Forelimb muscle (tissue), 1 donor: Measurements from ENCODE around the gene NAA40. TPM values are rescaled to one million over a fixed set of nuclear protein-coding genes. Genes with fewer than 3 reads are reported as not detected.

ENCODE experiments used
- DNase-seq: peaks from one replicate; pipeline ENCODE4 v3.0.0-alpha.2; 2013; ENCODE audit warnings: low read depth
- polyA plus RNA-seq: library from polyadenylated mRNA; unstranded; fragments of 120-200 nt; gene quantifications from one replicate; pipeline ENCODE4 v1.2.1, GENCODE V29; 2013; ENCODE audit not compliant: insufficient read length

Gene NAA40
- polyA plus RNA-seq = 17.5 TPM

DNA sequence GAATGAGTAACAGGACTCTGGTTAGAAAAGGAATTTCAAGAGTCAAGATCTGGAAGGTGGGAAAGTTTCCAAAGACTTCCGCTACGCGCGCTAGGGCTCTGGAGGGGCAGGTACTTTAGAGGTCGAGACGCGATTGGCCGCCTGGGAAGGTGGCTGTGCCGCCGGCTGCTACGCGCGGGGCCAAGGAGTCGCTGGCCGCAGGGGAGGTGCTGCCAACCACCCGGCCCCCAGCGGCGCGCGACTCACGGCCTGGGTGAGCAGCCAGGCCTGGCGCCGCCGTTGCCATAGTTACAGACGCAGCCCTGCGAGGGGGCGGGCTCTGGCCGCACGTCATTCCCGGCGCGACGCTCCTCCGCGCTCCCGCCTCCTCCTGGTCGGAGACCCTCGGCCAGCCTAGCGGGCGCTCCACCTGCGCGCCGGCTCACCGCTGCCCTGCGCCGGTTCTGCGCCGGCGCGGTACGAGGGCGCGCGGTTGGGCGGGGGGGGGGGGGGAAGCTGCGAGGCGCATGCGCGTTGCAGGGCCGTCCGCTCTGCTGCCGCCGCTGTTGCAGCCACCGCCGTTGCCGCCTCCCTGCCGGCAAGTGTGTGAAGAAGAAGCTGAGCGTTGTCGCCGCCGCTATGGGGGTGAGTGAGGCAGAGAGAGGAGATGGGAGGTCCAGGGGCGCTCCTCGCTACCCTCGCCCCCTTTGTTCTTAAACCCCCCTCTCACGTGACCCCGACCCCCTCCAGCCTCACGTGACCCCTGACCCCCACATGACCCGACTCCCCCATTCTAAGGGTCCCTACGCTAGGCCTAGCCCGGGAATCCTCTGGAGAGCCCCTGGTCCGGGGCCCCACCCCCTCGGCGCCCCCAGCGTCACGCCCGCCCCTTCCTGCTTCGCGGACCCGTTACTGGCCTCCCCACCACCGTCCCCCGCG, at the start of gene NAA40:
Gene NAA40 (plus strand): TSS at position 524 of the 918 bp plus-strand sequence. CDS start 95 bp downstream, at position 619.
- DNase-seq = no peak

DNA sequence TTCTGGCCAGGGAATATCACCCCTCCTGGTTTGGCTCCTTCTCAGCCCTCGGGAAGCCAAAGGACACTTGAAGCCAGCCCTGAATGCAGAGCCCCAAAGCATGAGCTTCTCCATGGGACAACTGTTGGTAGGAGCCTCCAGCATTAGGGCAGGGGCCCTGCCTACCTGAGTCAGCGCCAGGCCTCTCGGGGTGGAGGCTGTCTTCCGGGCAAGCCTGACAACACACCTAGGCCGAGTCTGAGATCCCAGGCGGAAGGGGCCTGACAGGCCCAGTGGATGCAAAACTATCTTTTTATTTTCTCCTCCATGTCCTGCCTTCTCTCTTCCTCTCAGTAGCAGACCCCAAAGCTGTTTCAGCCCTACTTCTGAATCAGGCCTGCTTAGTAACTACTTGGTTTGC, 49.5 kb upstream of the NAA40 start:
- DNase-seq = no peak

DNA sequence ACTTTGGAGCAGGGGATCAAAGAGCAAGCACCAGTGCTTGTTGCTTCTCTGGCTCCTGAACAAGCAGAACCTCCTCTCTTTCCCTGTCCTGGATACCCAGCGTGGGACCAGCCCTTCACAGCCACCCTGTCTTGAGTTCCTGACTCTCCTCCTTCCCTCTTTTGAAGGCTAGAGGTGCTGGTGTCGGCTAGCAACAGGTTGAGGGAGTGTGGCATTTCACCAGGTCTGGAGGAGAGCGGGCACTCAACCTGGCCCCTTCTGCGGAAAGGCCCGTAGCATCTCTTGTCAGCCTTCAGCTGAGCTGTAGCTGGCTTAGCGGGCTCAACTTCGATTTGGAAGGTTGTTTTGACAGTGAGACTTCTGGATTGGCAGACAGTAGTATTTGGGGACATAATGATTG, 48.4 kb upstream of the NAA40 start:
- no peak for DNase-seq

DNA sequence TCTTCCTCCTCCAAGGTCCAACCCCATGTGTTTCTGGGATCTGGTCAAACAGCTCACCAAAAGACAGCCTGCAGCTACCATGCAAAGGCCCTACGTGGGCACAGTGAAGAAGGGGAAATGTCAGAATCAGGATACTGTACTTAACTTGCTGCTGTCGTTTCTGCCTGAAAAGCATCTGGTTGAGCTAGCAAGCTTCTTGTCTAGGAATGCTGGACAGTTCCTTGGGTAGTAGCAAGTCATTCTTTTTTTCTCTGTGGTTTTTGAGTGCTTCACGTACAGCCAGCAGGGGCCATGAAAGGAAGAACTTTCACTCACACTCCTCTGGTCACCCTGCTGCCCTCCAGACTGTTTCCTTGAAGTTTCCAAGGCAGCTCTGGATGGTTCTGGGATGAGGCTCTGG, 46.6 kb upstream of the NAA40 start:
- no peak for DNase-seq

DNA sequence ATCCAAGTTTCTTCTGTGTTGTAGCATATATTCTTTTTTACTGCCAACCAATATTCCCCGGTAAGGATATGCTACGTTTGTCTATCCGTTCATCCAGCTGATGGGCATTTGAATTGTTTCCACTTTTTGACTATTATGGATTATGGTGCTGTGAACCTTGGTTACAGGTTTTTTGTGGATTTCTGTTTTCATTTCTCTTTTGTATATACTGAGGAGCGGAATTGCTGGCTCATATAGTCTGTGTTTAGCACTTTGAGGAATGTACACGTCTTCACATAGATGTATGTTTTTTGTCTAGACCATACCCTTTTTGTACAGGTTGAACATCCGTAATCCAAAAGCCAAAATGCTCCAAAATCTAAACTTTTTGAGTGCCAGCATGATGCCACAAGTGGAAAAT, 45.4 kb upstream of the NAA40 start:
- DNase-seq = no peak

DNA sequence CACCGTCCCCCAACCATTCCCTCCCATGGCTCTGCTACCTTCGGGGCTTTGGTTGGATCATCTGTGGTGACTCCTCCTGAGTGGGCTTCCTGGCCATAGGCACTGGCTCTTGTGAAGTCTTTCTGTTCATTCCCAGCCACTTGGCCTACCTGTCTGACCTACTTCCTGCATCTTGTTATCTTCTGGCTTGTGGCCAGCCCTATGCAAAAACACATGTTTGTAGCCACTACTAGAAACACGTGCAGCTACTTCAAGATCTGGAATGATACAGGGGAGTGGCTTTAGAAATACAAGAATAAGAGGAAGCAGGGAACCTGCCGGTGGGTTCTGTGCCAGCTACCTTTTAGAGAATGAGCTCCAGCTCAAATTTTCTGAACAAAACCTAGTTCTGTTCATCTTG, 42.7 kb upstream of the NAA40 start:
- no peak for DNase-seq

DNA sequence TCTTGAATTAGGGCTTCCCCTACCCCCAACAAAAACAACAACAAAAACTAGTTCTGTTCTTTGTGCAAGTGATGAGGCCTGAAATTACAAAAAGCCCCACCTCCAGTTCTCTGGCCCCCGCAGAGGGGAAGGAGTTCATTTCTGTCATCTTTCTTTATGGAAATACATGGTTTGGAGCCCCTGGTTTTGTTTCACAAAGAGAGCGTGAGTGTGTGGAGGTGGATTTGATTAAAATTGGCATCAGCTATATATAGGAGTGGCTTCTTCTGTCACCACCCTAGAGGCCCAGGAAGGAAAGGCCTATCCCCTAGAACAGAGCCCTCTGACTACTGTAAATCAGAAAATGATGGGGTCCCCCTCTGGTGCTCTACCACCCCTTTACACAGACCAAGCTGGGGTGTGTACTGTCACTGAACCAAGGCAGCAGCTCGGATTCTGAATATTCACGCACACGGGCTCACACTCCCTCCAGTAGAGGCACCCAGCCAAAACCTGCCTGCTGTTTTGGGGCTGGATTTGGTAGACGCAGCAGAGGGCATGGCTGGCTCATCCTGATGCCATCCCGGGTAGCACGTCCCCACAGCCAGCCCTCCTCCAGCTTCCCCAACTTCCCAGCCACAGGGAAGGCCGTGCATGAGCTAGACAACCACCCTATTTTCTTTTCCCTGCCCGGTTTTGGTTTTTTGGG, 41.2 kb upstream of the NAA40 start:
- no peak for DNase-seq

DNA sequence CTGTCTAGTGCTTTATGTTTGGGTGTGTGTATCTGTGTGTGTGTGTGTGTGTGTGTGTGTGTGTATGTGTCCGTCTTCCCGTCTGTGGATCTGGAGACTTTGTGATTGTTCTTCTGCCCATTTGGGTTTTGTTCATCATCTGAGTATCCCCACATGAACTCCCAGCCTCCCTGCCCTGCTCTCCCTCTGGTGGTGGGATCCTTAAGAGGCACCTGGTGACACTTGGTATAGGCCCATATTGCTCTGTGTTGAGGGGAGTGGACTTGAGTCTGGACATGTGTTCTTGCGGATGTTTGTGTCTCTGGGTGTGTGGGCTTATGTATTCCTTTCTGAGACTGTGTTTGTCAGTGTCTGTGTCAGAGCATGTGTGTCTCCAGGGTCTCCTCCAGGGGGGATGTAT, 37.1 kb upstream of the NAA40 start:
- no peak for DNase-seq

DNA sequence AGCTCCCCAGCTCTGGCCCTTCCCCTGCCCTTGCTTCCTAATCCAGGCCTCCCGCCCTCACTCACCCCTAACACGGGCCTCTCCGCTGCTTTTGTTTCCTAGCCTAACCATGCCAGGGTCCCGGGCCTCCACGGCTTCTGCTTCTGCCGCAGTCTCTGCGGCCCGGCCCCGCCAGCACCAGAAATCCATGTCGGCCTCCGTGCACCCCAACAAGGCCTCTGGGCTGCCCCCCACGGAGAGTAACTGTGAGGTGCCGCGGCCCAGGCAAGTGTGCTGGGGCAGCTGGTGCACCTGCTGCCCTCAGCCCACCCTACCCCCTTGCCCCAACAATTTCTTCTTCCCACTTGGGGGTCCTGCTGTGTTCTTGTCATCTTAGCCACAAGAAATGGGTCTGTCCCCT, 34.9 kb upstream of the NAA40 start:
- DNase-seq = no peak

DNA sequence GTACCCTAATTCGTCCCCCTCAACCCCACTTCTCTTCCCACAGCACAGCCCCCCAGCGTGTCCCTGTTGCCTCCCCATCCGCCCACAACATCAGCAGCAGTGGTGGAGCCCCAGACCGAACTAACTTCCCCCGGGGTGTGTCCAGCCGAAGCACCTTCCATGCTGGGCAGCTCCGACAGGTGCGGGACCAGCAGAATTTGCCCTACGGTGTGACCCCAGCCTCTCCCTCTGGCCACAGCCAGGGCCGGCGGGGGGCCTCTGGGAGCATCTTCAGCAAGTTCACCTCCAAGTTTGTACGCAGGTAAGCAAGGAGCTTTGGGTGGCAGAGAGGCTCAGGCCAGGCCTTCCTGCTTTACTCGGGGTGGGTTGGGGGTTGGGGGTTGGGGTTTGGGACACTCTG, 34.1 kb upstream of the NAA40 start:
- DNase-seq = no peak

DNA sequence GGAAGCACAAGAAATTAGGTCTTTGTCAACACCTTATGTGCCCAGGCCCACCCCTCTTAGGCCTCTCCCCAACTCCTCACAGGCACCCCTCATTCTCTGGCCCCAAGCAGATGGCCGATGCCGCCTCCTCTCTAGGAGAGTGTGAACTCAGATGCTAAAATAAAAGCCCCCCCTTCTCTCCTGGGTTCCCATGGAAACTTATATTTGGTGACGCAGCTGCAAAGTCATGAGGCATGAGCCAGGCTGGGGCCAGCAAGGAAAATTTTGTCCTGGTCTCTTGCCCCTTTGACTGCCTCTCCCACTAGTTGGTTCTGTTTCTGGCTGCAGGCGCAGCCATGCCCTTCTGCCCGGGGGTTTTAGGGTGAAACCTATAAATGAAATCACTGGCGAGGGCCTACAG, 33.6 kb upstream of the NAA40 start:
- no peak for DNase-seq

DNA sequence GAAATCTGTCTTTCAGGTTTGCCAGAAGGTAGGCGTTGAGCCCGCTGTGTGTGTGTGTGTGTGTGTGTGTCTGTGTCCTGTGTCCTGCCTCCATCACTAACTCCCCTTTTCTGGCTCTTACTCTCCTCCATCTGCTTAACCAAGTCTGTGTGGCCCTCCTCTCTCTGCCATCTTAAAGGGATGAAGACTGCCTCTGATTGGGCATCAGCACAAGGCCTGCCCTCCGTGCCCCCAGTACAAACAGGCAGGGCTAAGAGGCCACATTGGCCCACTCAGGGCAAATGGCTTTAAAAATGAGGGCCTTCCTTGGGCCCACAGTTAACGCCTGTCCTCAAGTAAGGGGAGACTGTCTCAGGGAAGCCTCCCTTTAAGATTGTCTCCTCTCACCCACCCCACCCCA, 32.7 kb upstream of the NAA40 start:
- no peak for DNase-seq

DNA sequence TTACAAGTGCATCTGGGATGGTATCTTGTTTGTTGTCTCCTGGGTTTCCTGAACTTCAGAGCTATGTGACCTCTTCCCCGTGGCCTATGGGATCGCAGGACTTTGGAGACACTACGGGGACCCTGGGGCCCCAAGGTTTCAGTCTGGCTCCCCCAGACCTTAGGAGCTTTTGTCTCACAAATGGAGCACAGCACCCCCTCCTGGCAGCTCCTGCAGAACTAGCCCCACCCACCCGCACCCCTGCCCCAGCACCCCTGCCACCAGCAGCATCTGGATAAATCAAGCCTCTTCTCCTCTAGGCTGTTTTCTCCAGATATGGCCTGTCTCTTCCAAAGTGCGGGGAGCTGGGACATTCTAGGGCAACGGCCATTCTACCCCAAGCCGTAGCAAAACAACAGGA, 32.2 kb upstream of the NAA40 start:
- no peak for DNase-seq

DNA sequence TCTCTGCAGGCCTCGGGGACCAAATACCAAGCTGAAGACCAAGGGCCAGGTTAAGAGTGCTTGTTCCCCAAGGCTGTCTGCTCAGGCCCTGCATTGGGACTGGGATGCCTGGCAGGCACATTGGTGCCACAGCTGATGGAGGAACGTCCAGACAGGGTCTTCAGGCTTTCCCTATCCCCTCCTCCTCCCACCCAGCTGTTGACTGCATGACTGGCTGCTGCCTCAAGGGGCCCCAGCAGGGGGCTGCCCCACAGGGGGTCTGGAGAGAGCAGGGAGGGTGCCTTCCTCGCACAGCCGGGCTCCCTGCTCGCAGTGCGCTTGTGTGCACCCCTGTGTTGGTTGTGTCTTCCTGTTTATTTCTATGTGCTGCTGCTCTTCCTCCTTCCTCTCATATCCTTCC, 31.7 kb upstream of the NAA40 start:
- DNase-seq = no peak

DNA sequence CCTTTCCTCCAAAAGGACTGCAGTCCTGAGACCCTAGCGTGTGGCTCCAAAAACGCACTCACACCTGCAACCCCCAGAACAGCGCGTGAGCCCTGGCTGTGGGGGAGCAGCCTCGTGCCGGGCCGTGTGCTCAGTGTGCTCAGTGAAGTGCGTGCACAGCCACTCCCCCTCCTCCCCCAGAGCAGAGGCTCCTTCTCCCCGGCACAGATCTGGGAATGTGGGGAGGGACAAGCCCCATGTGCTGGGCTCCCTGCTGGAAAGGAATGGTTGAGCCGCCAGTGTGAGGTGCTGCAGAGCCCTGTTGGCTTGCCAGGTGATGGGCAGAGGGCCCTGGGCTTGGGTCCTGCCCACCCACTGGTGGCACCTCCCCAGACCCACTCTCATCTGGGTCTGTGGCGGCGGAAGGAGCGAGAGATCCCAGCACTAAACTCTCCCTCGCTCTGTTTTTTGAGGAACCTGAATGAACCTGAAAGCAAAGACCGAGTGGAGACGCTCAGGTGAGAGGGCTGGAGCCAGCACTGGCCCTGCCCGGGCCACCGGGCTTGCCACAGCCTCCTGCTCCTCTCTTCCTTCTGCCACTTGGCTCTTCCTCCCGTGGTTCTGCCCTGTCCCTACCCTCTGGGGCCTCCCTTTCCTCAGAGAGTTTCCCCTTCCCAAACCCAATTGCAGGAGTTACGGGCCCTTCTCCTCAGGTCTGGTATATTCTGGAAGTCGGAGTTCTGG, 30.8 kb upstream of the NAA40 start:
- no peak for DNase-seq

DNA sequence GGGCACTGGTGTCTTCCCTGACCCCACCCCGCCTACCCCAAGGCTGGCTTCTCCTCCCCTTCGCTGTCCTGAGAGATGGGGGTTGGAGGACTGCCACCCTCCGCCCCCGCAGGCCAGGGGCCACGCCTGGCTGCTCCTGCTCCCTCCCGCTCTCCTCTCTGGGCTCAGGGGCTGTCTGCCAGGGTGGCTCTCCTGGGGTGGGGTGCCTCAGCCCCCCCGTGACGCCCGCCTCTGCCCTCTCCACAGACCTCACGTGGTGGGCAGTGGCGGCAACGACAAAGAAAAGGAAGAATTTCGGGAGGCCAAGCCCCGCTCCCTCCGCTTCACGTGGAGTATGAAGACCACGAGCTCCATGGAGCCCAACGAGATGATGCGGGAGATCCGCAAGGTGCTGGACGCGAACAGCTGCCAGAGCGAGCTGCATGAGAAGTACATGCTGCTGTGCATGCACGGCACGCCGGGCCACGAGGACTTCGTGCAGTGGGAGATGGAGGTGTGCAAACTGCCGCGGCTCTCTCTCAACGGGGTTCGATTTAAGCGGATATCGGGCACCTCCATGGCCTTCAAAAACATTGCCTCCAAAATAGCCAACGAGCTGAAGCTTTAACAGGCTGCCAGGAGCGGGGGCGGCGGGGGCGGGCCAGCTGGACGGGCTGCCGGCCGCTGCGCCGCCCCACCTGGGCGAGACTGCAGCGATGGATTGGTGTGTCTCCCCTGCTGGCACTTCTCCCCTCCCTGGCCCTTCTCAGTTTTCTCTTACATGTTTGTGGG, 30.0 kb upstream of the NAA40 start:
- no peak for DNase-seq

DNA sequence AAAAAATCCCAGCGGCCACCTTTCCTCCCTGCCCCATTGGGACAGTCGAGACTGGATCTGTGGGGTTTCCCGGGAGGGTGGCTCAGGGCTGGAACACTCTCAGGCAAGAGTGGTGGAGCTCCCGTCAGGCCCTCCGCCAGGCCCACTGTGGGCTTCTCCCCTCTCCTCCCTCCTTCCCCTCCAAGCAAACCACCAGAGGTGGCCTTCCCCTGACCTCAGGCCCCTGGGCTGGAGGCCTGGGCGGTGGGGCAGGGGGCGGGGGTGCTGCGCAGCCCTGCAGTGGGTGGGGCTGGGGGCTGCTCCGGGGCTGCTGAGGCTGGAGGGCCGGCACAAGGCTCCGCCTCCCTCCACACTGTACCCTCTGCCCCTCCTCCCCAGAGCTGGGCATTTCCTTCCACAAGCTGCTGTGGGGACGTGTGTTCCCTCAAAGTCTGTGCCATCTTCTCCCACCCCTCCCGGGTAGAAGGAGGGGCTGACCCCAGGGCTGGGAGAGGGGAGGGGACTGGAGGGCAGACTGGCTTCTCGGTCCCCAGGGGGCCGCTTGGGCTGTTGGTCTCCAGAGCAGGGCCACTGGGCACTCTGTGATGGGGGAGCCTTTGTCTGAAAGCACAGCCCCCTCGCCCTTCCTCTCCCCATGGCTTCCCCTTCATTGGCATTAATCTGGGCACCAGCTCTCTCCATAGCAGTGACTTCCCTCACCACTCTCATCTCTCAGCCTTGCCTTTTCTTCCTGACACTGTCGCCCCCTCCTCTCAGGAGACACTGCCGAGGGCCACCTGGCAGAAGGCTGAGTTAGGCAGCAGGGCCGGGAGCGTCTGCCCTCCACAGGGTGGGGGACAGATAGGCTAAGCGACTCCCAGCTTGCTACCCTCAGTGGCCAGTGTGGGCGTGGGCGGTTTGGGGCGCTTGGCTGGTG, 29.0 kb upstream of the NAA40 start:
- no peak for DNase-seq

DNA sequence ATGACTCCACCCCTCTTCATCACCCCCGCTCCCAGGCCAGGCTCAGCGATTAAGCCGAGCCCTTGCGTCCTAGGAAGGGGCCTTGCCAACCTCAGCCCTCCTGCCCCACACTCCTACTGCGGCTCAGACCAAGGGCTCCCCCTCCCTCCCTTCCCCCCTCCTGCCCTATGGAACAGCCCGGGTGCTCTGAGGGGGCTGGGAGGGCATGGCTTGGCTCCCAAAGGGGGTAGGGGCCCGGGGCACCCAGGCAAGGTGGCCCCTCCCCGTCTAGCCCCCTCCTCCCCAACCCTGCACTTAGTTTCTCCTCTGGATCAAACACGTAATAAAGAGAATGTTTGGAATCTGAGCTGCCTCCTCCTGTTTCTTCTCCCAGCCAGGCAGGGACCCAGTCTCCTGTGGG, 28.1 kb upstream of the NAA40 start:
- no peak for DNase-seq

DNA sequence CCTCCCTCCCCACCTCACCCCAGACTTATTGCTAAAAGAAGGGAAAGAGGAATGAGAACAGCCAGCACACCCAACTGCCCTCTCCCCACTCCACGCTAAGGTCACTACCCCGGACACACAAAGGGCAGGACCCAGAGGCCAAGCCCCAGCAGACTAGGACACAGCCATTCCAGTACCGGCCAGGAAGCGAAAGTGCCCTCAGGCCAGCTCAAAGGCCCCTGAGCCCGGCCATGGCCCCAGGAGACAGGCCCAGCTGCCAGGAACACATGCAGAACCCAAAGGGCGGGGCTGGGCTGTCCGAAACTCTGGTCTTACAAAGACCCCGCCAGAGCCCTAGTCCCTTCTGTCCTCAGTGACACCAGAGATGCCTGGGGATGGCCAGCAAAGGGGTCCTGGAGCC, 27.4 kb upstream of the NAA40 start:
- DNase-seq = no peak

DNA sequence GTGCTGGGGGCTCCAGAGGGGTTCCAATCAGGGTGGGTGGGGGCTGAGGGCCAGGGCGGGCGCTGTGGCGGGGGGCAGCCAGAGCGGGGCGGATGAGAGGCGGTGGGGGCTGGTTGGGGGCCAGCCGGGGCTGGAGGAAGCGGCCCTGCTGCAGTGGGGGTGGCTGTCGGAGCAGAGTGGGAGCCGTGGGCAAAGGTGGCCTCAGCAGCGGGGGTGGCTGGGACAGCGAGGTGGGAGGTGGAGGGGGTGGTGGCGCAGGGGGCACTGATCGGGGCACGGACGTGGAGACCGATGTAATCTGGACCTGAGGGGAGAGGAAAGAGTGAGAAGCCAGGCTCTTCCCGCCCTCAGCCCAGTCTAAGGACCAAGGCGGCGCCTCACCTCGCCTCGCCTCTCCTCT, 26.9 kb upstream of the NAA40 start:
- DNase-seq = no peak

DNA sequence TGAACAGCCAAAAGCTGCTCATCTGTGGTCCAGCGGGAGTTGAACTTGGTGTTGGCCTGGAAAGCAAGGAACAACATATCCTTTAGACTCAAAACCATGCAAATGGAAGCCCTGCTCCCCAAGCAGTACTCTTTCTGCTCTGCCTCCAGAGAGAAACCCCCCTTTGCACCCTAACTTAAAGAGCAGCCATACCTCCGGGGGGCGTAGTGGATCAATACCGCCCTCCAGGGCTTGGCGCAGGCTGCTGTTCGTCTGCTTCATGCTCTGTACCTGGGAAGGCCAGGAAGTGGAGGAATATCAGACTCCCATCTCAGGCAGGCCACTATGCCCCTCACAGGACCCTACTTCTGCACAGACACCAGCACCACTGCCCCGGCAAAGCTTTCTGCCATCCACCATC, 26.1 kb upstream of the NAA40 start:
- DNase-seq = no peak
